HFFc6 (cell line): Measurements from ENCODE around the gene ADH7. TPM values are rescaled to one million over a fixed set of nuclear protein-coding genes. Genes with fewer than 3 reads are reported as not detected.

ENCODE experiments used
- DNase-seq: peaks from one replicate; pipeline ENCODE4 v3.0.0-alpha.2; 2018
- H3K27ac Mint-ChIP-seq: 2 replicates; pipeline ENCODE4 v1.8.0; 2020; ENCODE audit warnings: mild to moderate bottlenecking, mixed read lengths
- H3K27me3 Mint-ChIP-seq: 2 replicates; pipeline ENCODE4 v1.8.0; 2021; ENCODE audit warnings: mild to moderate bottlenecking, moderate library complexity, mixed read lengths; ENCODE audit not compliant: insufficient read depth
- H3K36me3 Mint-ChIP-seq: 2 replicates; pipeline ENCODE4 v1.8.0; 2021; ENCODE audit warnings: low read depth, mixed read lengths
- H3K4me1 Mint-ChIP-seq: 2 replicates; pipeline ENCODE4 v1.8.0; 2020; ENCODE audit warnings: low read depth, mixed read lengths
- H3K4me3 Mint-ChIP-seq: 2 replicates; pipeline ENCODE4 v1.8.0; 2020; ENCODE audit warnings: mild to moderate bottlenecking, moderate library complexity, mixed read lengths
- H3K9me3 Mint-ChIP-seq: 2 replicates; pipeline ENCODE4 v1.8.0; 2020; ENCODE audit warnings: mild to moderate bottlenecking, mixed read lengths
- CTCF ChIP-seq: fragments of 200-600 bp; sonication (generic); IDR thresholded peaks from 2 replicates; pipeline ENCODE4 v1.5.0; 2021; ENCODE audit warnings: antibody characterized with exemption, mild to moderate bottlenecking
- total RNA-seq, 6 experiments: library from RNA; stranded (reverse); fragmentation: NEBNext Ultra II Directional; extraction: Animal tissue kit (Norgen Biotek cat#: 25700); gene quantifications; 2 replicates in 1 of 6; 3 replicates in 5 of 6; pipeline ENCODE4 v1.2.3, GENCODE V29; 2021

Gene ADH7
- total RNA-seq, 6 experiments from 2014 or later, result not detected

- Mint-ChIP-seq H3K9me3 (peaks cover 10% of the 10 kb centered on the region), H3K27ac (no peak overlapping the region), H3K4me3 (no peak overlapping the region), H3K36me3 (no peaks in the 10 kb centered on the region), H3K27me3 (0 out of 2 replicates have a peak, but pooled peaks cover 2% of the 10 kb centered on the region), H3K4me1 (no peaks in the 10 kb centered on the region)
- no peak for TF ChIP-seq CTCF
- DNase-seq, result peak; percentile 12
Measured at GRCh38 chr4:99447079-99447478, 11.9 kb upstream of the ADH7 start.

GRCh38 chr4:99438405-99438780, 3.3 kb upstream of the ADH7 start:
- no peak for TF ChIP-seq CTCF
- Mint-ChIP-seq H3K4me1 (no peaks in the 10 kb centered on the region), H3K27ac (no peak overlapping the region), H3K4me3 (no peak overlapping the region), H3K27me3 (peaks cover 3% of the 10 kb centered on the region; the same call in 1 of the 2 replicates), H3K9me3 (no peaks in the 10 kb centered on the region), H3K36me3 (no peaks in the 10 kb centered on the region)
- DNase-seq, result no peak

GRCh38 chr4:99437723-99438404, 2.7 kb upstream of the ADH7 start:
- DNase-seq, result no peak
- H3K27ac Mint-ChIP-seq, result no peak overlapping the region
- no peak overlapping the region for H3K4me3 Mint-ChIP-seq
- no peak for TF ChIP-seq CTCF
- H3K9me3 Mint-ChIP-seq, result no peaks in the 10 kb centered on the region
- peaks cover 3% of the 10 kb centered on the region; the same call in 1 of the 2 replicates for H3K27me3 Mint-ChIP-seq
- no peaks in the 10 kb centered on the region for H3K36me3 Mint-ChIP-seq
- no peaks in the 10 kb centered on the region for H3K4me1 Mint-ChIP-seq

- Mint-ChIP-seq H3K4me1 (no peaks in the 10 kb centered on the region), H3K4me3 (no peak overlapping the region), H3K36me3 (no peaks in the 10 kb centered on the region), H3K9me3 (no peaks in the 10 kb centered on the region), H3K27ac (no peak overlapping the region), H3K27me3 (peaks cover 3% of the 10 kb centered on the region; the same call in 1 of the 2 replicates)
- TF ChIP-seq CTCF, result no peak
- DNase-seq, result no peak
Measured at GRCh38 chr4:99436976-99437722, 2.0 kb upstream of the ADH7 start.

GRCh38 chr4:99436462-99436861, 1.3 kb upstream of the ADH7 start:
- Mint-ChIP-seq H3K4me1 (no peaks in the 10 kb centered on the region), H3K27me3 (peaks cover 3% of the 10 kb centered on the region; the same call in 1 of the 2 replicates), H3K4me3 (no peak overlapping the region), H3K36me3 (no peaks in the 10 kb centered on the region), H3K27ac (no peak overlapping the region), H3K9me3 (no peaks in the 10 kb centered on the region)
- no peak for TF ChIP-seq CTCF
- no peak for DNase-seq
